SH-SY5Y (cell line): ENCODE measurements around the gene TLCD1.

Experiments used
- GATA2 ChIP-seq: IDR thresholded peaks from 2 replicates; pipeline ENCODE4 v1.6.1; 2011; ENCODE audit warnings: mild to moderate bottlenecking, low read depth, low read length
- GATA3 ChIP-seq: IDR thresholded peaks from 2 replicates; pipeline ENCODE4 v1.6.1; 2011; ENCODE audit warnings: low read depth, mild to moderate bottlenecking, low read length, moderate library complexity

- no peak for TF ChIP-seq GATA2
- TF ChIP-seq GATA3 = no peak
Measured at GRCh38 chr17:28688481-28688880, 37.6 kb downstream of the TLCD1 start.
